ENCODE measurements around the gene SGPL1.

Gene SGPL1

GRCh38 chr10:70810967-70811366, 4.8 kb upstream of the SGPL1 start:
- Histone ChIP-seq H3K9me3 (ENCODE audit: control insufficient read depth, low read length) (no peaks in the 10 kb centered on the region), H3K4me3 (ENCODE audit: insufficient read depth, low read depth, low read length, poor library complexity, severe bottlenecking) (no peak overlapping the region), H3K36me3 (ENCODE audit: control insufficient read depth, insufficient read depth, low read length) (no peaks in the 10 kb centered on the region), H3K4me1 (ENCODE audit: control insufficient read depth, insufficient read depth, low read length, poor library complexity, severe bottlenecking) (peaks cover 6% of the 10 kb centered on the region), H3K27ac (ENCODE audit: insufficient read depth, low read length, poor library complexity, severe bottlenecking) (no peak overlapping the region), H3K27me3 (replicated peaks; ENCODE audit: control insufficient read depth, insufficient read depth, low read length, poor library complexity, severe bottlenecking) (no peaks in the 10 kb centered on the region)
- no peak for DNase-seq

GRCh38 chr10:70811881-70812280, 3.9 kb upstream of the SGPL1 start:
- Histone ChIP-seq H3K36me3 (ENCODE audit: control insufficient read depth, insufficient read depth, low read length) (no peaks in the 10 kb centered on the region), H3K9me3 (ENCODE audit: control insufficient read depth, low read length) (no peaks in the 10 kb centered on the region), H3K4me1 (ENCODE audit: control insufficient read depth, insufficient read depth, low read length, poor library complexity, severe bottlenecking) (peaks cover 9% of the 10 kb centered on the region), H3K27me3 (replicated peaks; ENCODE audit: control insufficient read depth, insufficient read depth, low read length, poor library complexity, severe bottlenecking) (no peaks in the 10 kb centered on the region), H3K27ac (ENCODE audit: insufficient read depth, low read length, poor library complexity, severe bottlenecking) (no peak overlapping the region), H3K4me3 (ENCODE audit: insufficient read depth, low read depth, low read length, poor library complexity, severe bottlenecking) (no peak overlapping the region)
- DNase-seq: no peak

- H3K27me3 ChIP-seq (replicated peaks; ENCODE audit: control insufficient read depth, insufficient read depth, low read length, poor library complexity, severe bottlenecking): no peaks in the 10 kb centered on the region
- H3K9me3 ChIP-seq (ENCODE audit: control insufficient read depth, low read length): no peaks in the 10 kb centered on the region
- no peaks in the 10 kb centered on the region for H3K36me3 ChIP-seq (ENCODE audit: control insufficient read depth, insufficient read depth, low read length)
- H3K27ac ChIP-seq (ENCODE audit: insufficient read depth, low read length, poor library complexity, severe bottlenecking): no peak overlapping the region
- no peak for DNase-seq
- H3K4me1 ChIP-seq (ENCODE audit: control insufficient read depth, insufficient read depth, low read length, poor library complexity, severe bottlenecking): peaks cover 9% of the 10 kb centered on the region
- H3K4me3 ChIP-seq (ENCODE audit: insufficient read depth, low read depth, low read length, poor library complexity, severe bottlenecking): no peak overlapping the region
Observed at GRCh38 chr10:70812814-70813213, 2.9 kb upstream of the SGPL1 start.

- Histone ChIP-seq H3K36me3 (ENCODE audit: control insufficient read depth, insufficient read depth, low read length) (peaks cover 4% of the 10 kb centered on the region), H3K4me3 (ENCODE audit: insufficient read depth, low read depth, low read length, poor library complexity, severe bottlenecking) (no peak overlapping the region), H3K27me3 (replicated peaks; ENCODE audit: control insufficient read depth, insufficient read depth, low read length, poor library complexity, severe bottlenecking) (no peaks in the 10 kb centered on the region)
Observed at GRCh38 chr10:70814126-70814525, 1.6 kb upstream of the SGPL1 start.

GRCh38 chr10:70816220-70816894, 609 bp downstream of the SGPL1 start:
- H3K4me3 ChIP-seq (ENCODE audit: insufficient read depth, low read depth, low read length, poor library complexity, severe bottlenecking): peak overlapping the region; percentile 69
- H3K9me3 ChIP-seq (ENCODE audit: control insufficient read depth, low read length): no peaks in the 10 kb centered on the region
- H3K4me1 ChIP-seq (ENCODE audit: control insufficient read depth, insufficient read depth, low read length, poor library complexity, severe bottlenecking): peaks cover 9% of the 10 kb centered on the region
- peak overlapping the region; percentile 59 for H3K27ac ChIP-seq (ENCODE audit: insufficient read depth, low read length, poor library complexity, severe bottlenecking)
- peak; percentile 5 to 26 (median 20) for DNase-seq
- peaks cover 4% of the 10 kb centered on the region for H3K36me3 ChIP-seq (ENCODE audit: control insufficient read depth, insufficient read depth, low read length)
- H3K27me3 ChIP-seq (replicated peaks; ENCODE audit: control insufficient read depth, insufficient read depth, low read length, poor library complexity, severe bottlenecking): no peaks in the 10 kb centered on the region

More at GRCh38 chr10:70814126-70814525, 1.6 kb upstream of the SGPL1 start:
- no peak for DNase-seq
- Histone ChIP-seq H3K9me3 (ENCODE audit: control insufficient read depth, low read length) (no peaks in the 10 kb centered on the region), H3K4me1 (ENCODE audit: control insufficient read depth, insufficient read depth, low read length, poor library complexity, severe bottlenecking) (peaks cover 9% of the 10 kb centered on the region), H3K27ac (ENCODE audit: insufficient read depth, low read length, poor library complexity, severe bottlenecking) (no peak overlapping the region)

- Histone ChIP-seq H3K9me3 (ENCODE audit: control insufficient read depth, low read length) (no peaks in the 10 kb centered on the region), H3K4me1 (ENCODE audit: control insufficient read depth, insufficient read depth, low read length, poor library complexity, severe bottlenecking) (peaks cover 3% of the 10 kb centered on the region), H3K4me3 (ENCODE audit: insufficient read depth, low read depth, low read length, poor library complexity, severe bottlenecking) (no peak overlapping the region), H3K27me3 (replicated peaks; ENCODE audit: control insufficient read depth, insufficient read depth, low read length, poor library complexity, severe bottlenecking) (no peaks in the 10 kb centered on the region), H3K27ac (ENCODE audit: insufficient read depth, low read length, poor library complexity, severe bottlenecking) (no peak overlapping the region), H3K36me3 (ENCODE audit: control insufficient read depth, insufficient read depth, low read length) (peaks cover 4% of the 10 kb centered on the region)
- DNase-seq: no peak
Observed at GRCh38 chr10:70820976-70821750, 5.4 kb downstream of the SGPL1 start.

GRCh38 chr10:70822076-70822820, 6.5 kb downstream of the SGPL1 start:
- Histone ChIP-seq H3K9me3 (ENCODE audit: control insufficient read depth, low read length) (no peaks in the 10 kb centered on the region), H3K27me3 (replicated peaks; ENCODE audit: control insufficient read depth, insufficient read depth, low read length, poor library complexity, severe bottlenecking) (no peaks in the 10 kb centered on the region), H3K4me3 (ENCODE audit: insufficient read depth, low read depth, low read length, poor library complexity, severe bottlenecking) (no peak overlapping the region), H3K36me3 (ENCODE audit: control insufficient read depth, insufficient read depth, low read length) (peaks cover 4% of the 10 kb centered on the region), H3K4me1 (ENCODE audit: control insufficient read depth, insufficient read depth, low read length, poor library complexity, severe bottlenecking) (no peaks in the 10 kb centered on the region), H3K27ac (ENCODE audit: insufficient read depth, low read length, poor library complexity, severe bottlenecking) (no peak overlapping the region)
- no peak for DNase-seq

GRCh38 chr10:70827086-70827757, 11.5 kb downstream of the SGPL1 start:
- Histone ChIP-seq H3K4me3 (ENCODE audit: insufficient read depth, low read depth, low read length, poor library complexity, severe bottlenecking) (no peak overlapping the region), H3K9me3 (ENCODE audit: control insufficient read depth, low read length) (no peaks in the 10 kb centered on the region), H3K4me1 (ENCODE audit: control insufficient read depth, insufficient read depth, low read length, poor library complexity, severe bottlenecking) (no peaks in the 10 kb centered on the region), H3K27me3 (replicated peaks; ENCODE audit: control insufficient read depth, insufficient read depth, low read length, poor library complexity, severe bottlenecking) (no peaks in the 10 kb centered on the region), H3K27ac (ENCODE audit: insufficient read depth, low read length, poor library complexity, severe bottlenecking) (no peak overlapping the region), H3K36me3 (ENCODE audit: control insufficient read depth, insufficient read depth, low read length) (peaks cover 9% of the 10 kb centered on the region)
- DNase-seq: no peak

- Histone ChIP-seq H3K4me3 (ENCODE audit: insufficient read depth, low read depth, low read length, poor library complexity, severe bottlenecking) (no peak overlapping the region), H3K27me3 (replicated peaks; ENCODE audit: control insufficient read depth, insufficient read depth, low read length, poor library complexity, severe bottlenecking) (no peaks in the 10 kb centered on the region), H3K36me3 (ENCODE audit: control insufficient read depth, insufficient read depth, low read length) (peaks cover 9% of the 10 kb centered on the region), H3K4me1 (ENCODE audit: control insufficient read depth, insufficient read depth, low read length, poor library complexity, severe bottlenecking) (no peaks in the 10 kb centered on the region), H3K27ac (ENCODE audit: insufficient read depth, low read length, poor library complexity, severe bottlenecking) (no peak overlapping the region), H3K9me3 (ENCODE audit: control insufficient read depth, low read length) (no peaks in the 10 kb centered on the region)
- no peak for DNase-seq
Observed at GRCh38 chr10:70828923-70829322, 13.2 kb downstream of the SGPL1 start.

Measured in effector memory CD4-positive, alpha-beta T cell (primary cell).